Measurements from ENCODE around the gene HADHA. TPM values are rescaled to one million over a fixed set of nuclear protein-coding genes. Genes with fewer than 3 reads are reported as not detected.

HADHA gene
- total and polyA plus RNA-seq, 5 donors: 307 to 410 (median 341) TPM

DNA sequence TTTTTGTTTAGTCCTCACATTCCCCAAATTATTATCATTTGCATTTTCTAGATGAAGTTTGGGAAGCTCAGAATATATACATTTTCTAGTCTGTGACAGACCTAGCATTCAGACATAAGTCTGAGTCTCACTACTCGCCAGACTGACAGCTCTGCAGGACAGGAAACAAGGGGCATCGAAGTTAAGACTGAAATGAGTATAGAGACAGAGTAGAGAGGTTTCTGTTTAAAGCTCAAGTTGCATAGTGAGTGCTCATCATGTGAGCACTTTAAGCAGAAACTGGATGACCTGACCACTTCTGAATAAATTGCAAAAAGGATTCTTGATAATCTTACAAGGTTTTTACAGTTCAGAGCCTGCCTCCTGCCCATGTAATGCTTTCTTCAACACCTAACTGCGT is 1.4 kb upstream of the HADHA start:
- no peak for DNase-seq
- no peaks in the 10 kb centered on the region for H3K9me3 ChIP-seq (ENCODE audit: control insufficient read depth, low read length)
- peak overlapping the region; percentile 97 for H3K27ac ChIP-seq (ENCODE audit: low read length)
- intact Hi-C loops (cut with DNase I): no loop called here
- H3K27me3 ChIP-seq (ENCODE audit: control insufficient read depth, insufficient read depth): no peaks in the 10 kb centered on the region
- H3K4me1 ChIP-seq (ENCODE audit: control insufficient read depth, insufficient read depth, low read length): no peaks in the 10 kb centered on the region
- 19% methylated on average over 3 of the region's 3 CpGs for WGBS
- peak overlapping the region; percentile 95 for H3K4me3 ChIP-seq (ENCODE audit: low read length)
- no peak for ATAC-seq

DNA sequence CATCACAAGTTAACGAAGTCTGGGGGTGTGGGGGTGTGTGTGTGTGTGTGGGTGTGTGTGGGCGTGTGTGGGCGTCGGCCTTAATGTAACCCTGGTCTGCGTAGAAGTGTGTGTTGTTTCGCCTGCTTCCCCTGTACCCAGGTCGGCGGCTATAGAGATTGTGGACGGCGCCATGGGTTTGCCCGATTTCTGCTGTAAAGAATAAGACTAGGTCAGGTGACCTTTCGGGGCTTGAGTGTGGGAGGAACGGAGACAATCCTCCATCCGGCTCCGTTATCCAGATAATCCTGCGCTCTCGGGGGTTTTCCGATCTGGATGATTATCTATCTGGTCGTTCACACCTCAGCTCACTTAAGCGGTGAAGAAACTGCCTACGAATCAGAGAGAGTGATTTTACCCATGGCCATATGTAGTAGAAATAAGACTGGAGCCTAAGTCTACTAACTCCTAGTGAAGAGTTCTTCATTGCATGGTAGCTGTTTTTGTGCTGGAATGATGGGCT is 850 bp upstream of the HADHA start:
- Histone ChIP-seq H3K27me3 (ENCODE audit: control insufficient read depth, insufficient read depth) (no peaks in the 10 kb centered on the region), H3K4me1 (ENCODE audit: control insufficient read depth, insufficient read depth, low read length) (no peaks in the 10 kb centered on the region), H3K4me3 (ENCODE audit: low read length) (peak overlapping the region; percentile 95), H3K9me3 (ENCODE audit: control insufficient read depth, low read length) (no peaks in the 10 kb centered on the region), H3K27ac (ENCODE audit: low read length) (peak overlapping the region; percentile 97)
- intact Hi-C loops (cut with DNase I): no loop called here
- 0% methylated on average over 21 of the region's 21 CpGs for WGBS
- DNase-seq (peak in 2 of 3 donors; percentile 33 to 72), ATAC-seq (peak; percentile 42 to 61)

DNA sequence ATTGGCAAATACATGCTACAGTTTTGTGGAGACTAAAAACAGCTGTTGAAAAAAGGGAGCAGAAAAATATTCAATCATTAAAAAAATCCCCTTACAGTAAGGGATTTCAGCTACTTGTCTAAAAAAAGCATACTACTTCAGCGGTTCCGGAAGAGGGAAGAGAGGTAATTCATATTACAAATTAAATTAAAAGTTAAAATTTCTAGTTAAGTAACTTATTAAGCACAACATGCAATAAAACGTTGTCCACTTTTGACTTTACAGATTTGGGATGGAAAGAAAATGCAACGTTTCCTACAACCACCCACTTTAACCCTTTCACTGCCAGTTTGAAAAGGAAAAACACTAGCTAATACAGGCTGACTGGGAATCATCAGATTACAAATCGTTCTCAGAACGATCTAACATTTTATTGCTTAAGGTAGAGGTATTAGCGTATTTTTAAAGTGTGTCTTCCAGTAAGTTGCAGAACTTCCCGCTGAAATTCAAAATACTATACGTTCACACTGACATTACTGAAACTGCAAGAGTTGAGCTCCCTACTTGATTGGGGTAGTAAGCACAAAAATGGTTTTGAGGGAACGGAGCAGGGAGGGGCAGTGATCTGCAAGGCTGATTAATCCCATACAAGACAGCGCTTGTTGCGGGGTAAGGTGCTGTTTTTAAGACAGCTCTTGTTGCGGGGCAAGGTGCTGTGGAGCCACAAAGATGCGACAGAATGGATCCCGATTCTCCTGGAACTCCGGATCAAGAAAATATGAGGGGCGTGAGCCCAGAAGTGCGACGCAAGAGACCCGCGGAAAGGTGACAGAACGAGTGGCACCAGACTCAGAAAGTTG is 743 bp downstream of the HADHA start:
- WGBS: under 1% methylated on average over 22 of the region's 22 CpGs
- intact Hi-C loops (cut with DNase I): no loop called here
- DNase-seq: peak in 1 of 3 donors; percentile 35

DNA sequence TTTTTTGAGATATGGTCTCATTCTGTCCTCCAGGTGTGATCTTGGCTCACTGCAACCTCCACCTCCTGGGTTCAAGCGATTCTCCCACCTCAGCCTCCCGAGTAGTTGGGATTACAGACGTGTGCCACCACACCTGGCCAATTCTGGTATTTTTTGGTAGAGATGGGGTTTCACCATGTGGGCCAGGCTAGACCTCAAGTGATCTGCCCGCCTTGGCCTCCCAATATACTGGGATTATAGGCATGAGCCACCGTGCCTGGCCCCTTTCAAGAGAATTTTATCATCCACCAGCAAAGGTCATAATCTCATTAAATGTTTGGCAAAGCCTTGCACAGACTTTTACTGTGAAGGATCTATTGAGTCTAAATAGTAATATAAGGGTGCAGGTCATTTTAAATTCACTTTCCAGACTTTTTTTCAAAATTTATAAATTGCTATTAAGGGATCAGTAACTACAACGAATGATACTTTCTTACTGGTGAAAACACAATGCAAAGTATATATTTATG is 2.5 kb downstream of the HADHA start:
- 71% methylated on average over 6 of the region's 6 CpGs for WGBS
- intact Hi-C loops (cut with DNase I): no loop called here

More for the DNA sequence above, 743 bp downstream of the HADHA start:
- Histone ChIP-seq H3K9me3 (ENCODE audit: control insufficient read depth, low read length) (no peaks in the 10 kb centered on the region), H3K4me1 (ENCODE audit: control insufficient read depth, insufficient read depth, low read length) (peaks cover 3% of the 10 kb centered on the region), H3K4me3 (ENCODE audit: low read length) (peak overlapping the region; percentile 95), H3K27ac (ENCODE audit: low read length) (peak overlapping the region; percentile 97), H3K27me3 (ENCODE audit: control insufficient read depth, insufficient read depth) (no peaks in the 10 kb centered on the region)
- ATAC-seq: no peak

DNA sequence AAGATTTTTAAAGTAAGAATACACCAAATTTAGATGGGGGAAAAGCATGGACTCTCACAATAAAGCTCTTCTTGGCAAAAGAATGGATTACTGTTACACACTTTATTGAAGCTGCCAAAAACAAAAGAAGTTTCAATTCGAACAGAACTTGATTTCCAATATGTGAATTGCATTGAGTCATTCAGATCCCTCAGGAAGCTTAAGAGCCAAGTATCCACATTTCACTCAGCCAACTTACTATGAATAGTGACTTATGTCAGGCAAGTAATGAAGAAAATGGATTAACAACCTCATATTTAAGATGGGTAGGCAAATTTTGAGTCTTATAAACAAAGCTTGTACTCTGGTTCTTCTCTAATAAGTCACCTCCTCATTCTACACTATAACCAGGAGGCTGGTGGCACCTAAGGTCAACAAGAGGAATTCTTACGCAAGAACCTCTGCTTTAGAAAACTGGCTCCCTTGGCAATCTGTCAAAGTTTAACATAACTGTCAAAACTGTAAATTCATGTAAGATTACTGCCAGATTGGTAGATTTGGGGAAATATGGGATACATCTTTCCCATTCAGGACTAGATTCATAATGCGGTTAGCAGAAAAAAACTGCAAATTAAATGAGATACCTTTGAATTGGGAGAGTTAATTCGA is 6.0 kb downstream of the HADHA start:
- Histone ChIP-seq H3K4me1 (ENCODE audit: control insufficient read depth, insufficient read depth, low read length) (peaks cover 3% of the 10 kb centered on the region), H3K9me3 (ENCODE audit: control insufficient read depth, low read length) (no peaks in the 10 kb centered on the region), H3K27me3 (ENCODE audit: control insufficient read depth, insufficient read depth) (no peaks in the 10 kb centered on the region), H3K4me3 (ENCODE audit: low read length) (no peak overlapping the region), H3K27ac (ENCODE audit: low read length) (no peak overlapping the region)
- intact Hi-C loops (cut with DNase I): loop anchor here in 1 of 4 donors (10.0 kb wide), 1 partner anchor 46 kb away; no protein-coding TSS in a partner anchor
- ATAC-seq (no peak), DNase-seq (no peak)
- 82% methylated on average over 4 of the region's 4 CpGs for WGBS

More for the DNA sequence above, 2.5 kb downstream of the HADHA start:
- Histone ChIP-seq H3K9me3 (ENCODE audit: control insufficient read depth, low read length) (no peaks in the 10 kb centered on the region), H3K4me3 (ENCODE audit: low read length) (no peak overlapping the region), H3K27ac (ENCODE audit: low read length) (no peak overlapping the region), H3K27me3 (ENCODE audit: control insufficient read depth, insufficient read depth) (no peaks in the 10 kb centered on the region), H3K4me1 (ENCODE audit: control insufficient read depth, insufficient read depth, low read length) (peaks cover 3% of the 10 kb centered on the region)
- ATAC-seq: no peak
- DNase-seq: no peak

DNA sequence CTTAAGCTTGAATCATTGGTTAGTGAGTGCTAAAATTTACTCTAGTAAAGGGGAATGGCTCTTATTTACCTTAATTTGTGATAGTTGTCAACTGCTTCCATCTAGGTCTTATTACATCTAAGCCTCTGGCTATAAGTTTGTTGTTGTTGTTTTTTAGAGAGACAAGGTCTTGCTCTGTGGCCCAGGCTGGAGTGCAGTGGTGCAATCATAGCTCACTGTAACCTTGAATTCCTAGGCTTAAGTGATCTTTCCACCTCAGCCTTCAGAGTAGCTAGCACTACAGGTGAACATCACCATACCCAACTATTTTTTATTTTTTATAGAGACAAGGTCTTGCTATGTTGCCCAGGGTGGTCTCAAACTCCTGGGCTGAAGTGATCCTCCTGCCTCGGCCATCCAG is 6.6 kb downstream of the HADHA start:
- Histone ChIP-seq H3K4me1 (ENCODE audit: control insufficient read depth, insufficient read depth, low read length) (peaks cover 3% of the 10 kb centered on the region), H3K4me3 (ENCODE audit: low read length) (no peak overlapping the region), H3K27ac (ENCODE audit: low read length) (no peak overlapping the region), H3K9me3 (ENCODE audit: control insufficient read depth, low read length) (no peaks in the 10 kb centered on the region), H3K27me3 (ENCODE audit: control insufficient read depth, insufficient read depth) (no peaks in the 10 kb centered on the region)
- ATAC-seq: no peak
- intact Hi-C loops (cut with DNase I): loop anchor here in 1 of 4 donors (10.0 kb wide), 1 partner anchor 47 kb away; no protein-coding TSS in a partner anchor
- WGBS: 87% methylated on average over 1 of the region's 1 CpG
- DNase-seq: no peak

DNA sequence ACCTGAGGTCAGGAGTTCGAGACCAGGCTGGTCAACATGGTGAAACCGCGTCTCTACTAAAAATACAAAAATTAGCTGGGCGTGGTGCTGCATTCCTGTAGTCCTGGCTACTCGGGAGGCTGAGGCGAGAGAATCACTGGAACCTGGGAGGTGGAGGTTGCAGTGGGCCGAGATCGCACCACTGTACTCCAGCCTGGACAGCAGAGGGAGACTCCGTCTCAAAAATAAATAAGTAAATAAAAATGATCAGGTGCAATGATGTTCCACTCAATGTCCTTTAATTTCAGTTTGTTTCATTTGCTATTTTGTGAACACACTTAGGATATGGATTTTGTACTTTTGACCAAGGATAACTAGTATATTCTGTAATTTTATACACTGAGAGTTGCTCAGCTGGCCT is 9.3 kb downstream of the HADHA start:
- H3K4me1 ChIP-seq (ENCODE audit: control insufficient read depth, insufficient read depth, low read length): peaks cover 3% of the 10 kb centered on the region
- H3K27me3 ChIP-seq (ENCODE audit: control insufficient read depth, insufficient read depth): no peaks in the 10 kb centered on the region
- WGBS: 93% methylated on average over 9 of the region's 9 CpGs
- intact Hi-C loops (cut with DNase I): loop anchor here in 1 of 4 donors (10.0 kb wide), 1 partner anchor 50 kb away; no protein-coding TSS in a partner anchor
- no peak overlapping the region for H3K27ac ChIP-seq (ENCODE audit: low read length)
- no peaks in the 10 kb centered on the region for H3K9me3 ChIP-seq (ENCODE audit: control insufficient read depth, low read length)
- ATAC-seq (no peak), DNase-seq (no peak)
- H3K4me3 ChIP-seq (ENCODE audit: low read length): no peak overlapping the region

DNA sequence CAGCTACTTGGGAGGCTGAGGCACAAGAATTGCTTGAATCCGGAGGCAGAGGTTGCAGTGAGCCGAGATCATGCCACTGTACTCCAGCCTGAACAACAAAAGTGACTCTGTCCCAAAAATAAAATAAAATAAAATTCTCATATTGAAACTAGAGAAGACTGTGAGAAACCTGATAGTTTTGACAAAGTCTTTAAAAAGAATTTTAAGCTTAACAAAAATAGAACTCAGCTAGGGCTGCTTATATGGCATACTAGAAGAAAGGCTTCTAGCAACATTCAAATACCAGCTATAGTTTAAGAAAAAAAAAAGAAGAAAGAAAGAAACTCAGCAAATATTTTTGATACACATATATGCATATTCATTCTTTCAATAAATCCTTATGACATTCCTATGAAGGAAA is 13.6 kb downstream of the HADHA start:
- Histone ChIP-seq H3K27ac (ENCODE audit: low read length) (no peak overlapping the region), H3K9me3 (ENCODE audit: control insufficient read depth, low read length) (no peaks in the 10 kb centered on the region), H3K27me3 (ENCODE audit: control insufficient read depth, insufficient read depth) (no peaks in the 10 kb centered on the region), H3K4me3 (ENCODE audit: low read length) (no peak overlapping the region), H3K4me1 (ENCODE audit: control insufficient read depth, insufficient read depth, low read length) (no peaks in the 10 kb centered on the region)
- intact Hi-C loops (cut with DNase I): loop anchor here in 1 of 4 donors (10.0 kb wide), 1 partner anchor 54 kb away; no protein-coding TSS in a partner anchor
- whole genome bisulfite sequencing: over 99% methylated on average over 2 of the region's 2 CpGs
- ATAC-seq: no peak
- no peak for DNase-seq

DNA sequence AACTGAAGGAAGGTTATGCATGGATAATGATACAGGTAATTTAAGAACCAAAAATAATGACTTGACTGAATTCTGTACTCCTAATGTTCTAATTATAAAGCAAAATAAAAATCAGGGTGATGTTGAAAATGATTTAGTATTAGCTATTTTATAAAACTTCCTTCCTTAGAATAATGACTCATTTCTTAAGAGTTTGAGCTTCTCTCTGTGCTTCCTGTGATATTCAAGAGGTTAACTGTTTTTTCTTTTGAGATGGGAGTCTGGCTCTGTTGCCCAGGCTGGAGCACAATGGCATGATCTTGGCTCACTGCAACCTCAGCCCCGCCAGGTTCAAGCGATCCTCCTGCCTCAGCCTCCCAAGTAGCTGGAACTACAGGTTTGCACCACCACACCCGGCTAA is 14.8 kb downstream of the HADHA start:
- intact Hi-C loops (cut with DNase I): loop anchor here in 1 of 4 donors (10.0 kb wide), 1 partner anchor 55 kb away; no protein-coding TSS in a partner anchor
- WGBS: 99% methylated on average over 3 of the region's 3 CpGs
- H3K4me3 ChIP-seq (ENCODE audit: low read length): no peak overlapping the region
- no peak for DNase-seq
- H3K4me1 ChIP-seq (ENCODE audit: control insufficient read depth, insufficient read depth, low read length): no peaks in the 10 kb centered on the region
- ATAC-seq: no peak
- no peak overlapping the region for H3K27ac ChIP-seq (ENCODE audit: low read length)
- no peaks in the 10 kb centered on the region for H3K27me3 ChIP-seq (ENCODE audit: control insufficient read depth, insufficient read depth)
- no peaks in the 10 kb centered on the region for H3K9me3 ChIP-seq (ENCODE audit: control insufficient read depth, low read length)

DNA sequence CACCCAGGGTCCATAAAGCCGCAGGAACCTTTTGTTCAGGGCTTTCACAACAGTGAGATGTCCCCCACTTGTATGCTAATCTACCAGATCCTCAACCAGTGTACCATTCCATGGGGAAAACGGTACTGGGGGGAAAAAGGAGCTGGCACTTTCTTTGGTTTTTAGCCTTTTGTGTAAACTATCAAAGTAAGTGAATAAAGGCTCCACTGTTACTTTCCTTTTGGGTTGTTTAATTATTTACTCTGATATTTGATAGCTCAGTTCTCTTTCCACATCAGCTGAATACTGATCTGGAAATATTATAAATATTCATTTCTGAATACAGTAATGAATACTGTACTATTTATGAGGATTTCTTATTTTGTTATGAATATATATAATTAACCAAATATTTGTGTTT is 20.3 kb downstream of the HADHA start:
- ATAC-seq: no peak
- WGBS: 92% methylated on average over 2 of the region's 2 CpGs

More for the DNA sequence above, 20.3 kb downstream of the HADHA start:
- no peak for DNase-seq
- Histone ChIP-seq H3K27me3 (ENCODE audit: control insufficient read depth, insufficient read depth) (no peaks in the 10 kb centered on the region), H3K4me1 (ENCODE audit: control insufficient read depth, insufficient read depth, low read length) (no peaks in the 10 kb centered on the region), H3K9me3 (ENCODE audit: control insufficient read depth, low read length) (no peaks in the 10 kb centered on the region), H3K27ac (ENCODE audit: low read length) (no peak overlapping the region), H3K4me3 (ENCODE audit: low read length) (no peak overlapping the region)
- intact Hi-C loops (cut with DNase I): loop anchor here in 1 of 4 donors (10.0 kb wide), 1 partner anchor 61 kb away; no protein-coding TSS in a partner anchor
